ENCODE measurements around the gene SPATA2. TPM values are rescaled to one million over a fixed set of nuclear protein-coding genes. Genes with fewer than 3 reads are reported as not detected.

Gene SPATA2
- total and polyA plus RNA-seq, 5 donors from 2014 or later, result 2.1 to 19.1 (median 3.4) TPM

- Mint-ChIP-seq H3K4me3 (peak overlapping the region; percentile 95 to 99 (median 98)), H3K36me3 (peaks cover 3% of the 10 kb centered on the region), H3K9me3 (no peaks in the 10 kb centered on the region), H3K27me3 (peaks cover 4% of the 10 kb centered on the region), H3K4me1 (peaks cover 17 to 71% (median 54%) of the 10 kb centered on the region in 4 donors), H3K27ac (peak overlapping the region; percentile 39 to 95 (median 67))
- ATAC-seq (ENCODE audit: low read depth in 2 of 2), result no peak
- Histone ChIP-seq H3K36me3 (ENCODE audit: control insufficient read depth, insufficient read depth, low read length) (peaks cover 38% of the 10 kb centered on the region), H3K4me3 (ENCODE audit: low read depth, low read length) (peak overlapping the region; percentile 98), H3K27ac (ENCODE audit: insufficient read depth, low read length, poor library complexity, severe bottlenecking) (no peak overlapping the region), H3K4me1 (ENCODE audit: control insufficient read depth, insufficient read depth, low read length, poor library complexity, severe bottlenecking) (peaks cover 50% of the 10 kb centered on the region), H3K9me3 (ENCODE audit: control insufficient read depth in 2 of 2, low read length in 2 of 2) (no peaks in the 10 kb centered on the region), H3K27me3 (ENCODE audit: control insufficient read depth, insufficient read depth, low read length) (no peaks in the 10 kb centered on the region)
- no peak for DNase-seq
Measured at GRCh38 chr20:49938173-49939163, 23.1 kb upstream of the SPATA2 start.

GRCh38 chr20:49937027-49937929 is 21.9 kb upstream of the SPATA2 start:
- H3K27ac Mint-ChIP-seq, result peak overlapping the region; percentile 95 to 98 (median 97)
- no peaks in the 10 kb centered on the region for H3K9me3 Mint-ChIP-seq
- Histone ChIP-seq H3K27me3 (ENCODE audit: control insufficient read depth, insufficient read depth, low read length) (no peaks in the 10 kb centered on the region), H3K36me3 (ENCODE audit: control insufficient read depth, insufficient read depth, low read length) (peaks cover 27% of the 10 kb centered on the region), H3K4me3 (ENCODE audit: low read depth, low read length) (peak overlapping the region; percentile 98), H3K9me3 (ENCODE audit: control insufficient read depth in 2 of 2, low read length in 2 of 2) (no peaks in the 10 kb centered on the region), H3K4me1 (ENCODE audit: control insufficient read depth, insufficient read depth, low read length, poor library complexity, severe bottlenecking) (peaks cover 46% of the 10 kb centered on the region), H3K27ac (ENCODE audit: insufficient read depth, low read length, poor library complexity, severe bottlenecking) (peak overlapping the region; percentile 88)
- peak overlapping the region; percentile 95 to 99 (median 98) for H3K4me3 Mint-ChIP-seq
- ATAC-seq (ENCODE audit: low read depth in 2 of 2) (no peak), DNase-seq (no peak)
- H3K27me3 Mint-ChIP-seq, result peaks cover 4% of the 10 kb centered on the region
- peaks cover 3% of the 10 kb centered on the region for H3K36me3 Mint-ChIP-seq
- H3K4me1 Mint-ChIP-seq, result peaks cover 13 to 62% (median 49%) of the 10 kb centered on the region in 4 donors

DNA sequence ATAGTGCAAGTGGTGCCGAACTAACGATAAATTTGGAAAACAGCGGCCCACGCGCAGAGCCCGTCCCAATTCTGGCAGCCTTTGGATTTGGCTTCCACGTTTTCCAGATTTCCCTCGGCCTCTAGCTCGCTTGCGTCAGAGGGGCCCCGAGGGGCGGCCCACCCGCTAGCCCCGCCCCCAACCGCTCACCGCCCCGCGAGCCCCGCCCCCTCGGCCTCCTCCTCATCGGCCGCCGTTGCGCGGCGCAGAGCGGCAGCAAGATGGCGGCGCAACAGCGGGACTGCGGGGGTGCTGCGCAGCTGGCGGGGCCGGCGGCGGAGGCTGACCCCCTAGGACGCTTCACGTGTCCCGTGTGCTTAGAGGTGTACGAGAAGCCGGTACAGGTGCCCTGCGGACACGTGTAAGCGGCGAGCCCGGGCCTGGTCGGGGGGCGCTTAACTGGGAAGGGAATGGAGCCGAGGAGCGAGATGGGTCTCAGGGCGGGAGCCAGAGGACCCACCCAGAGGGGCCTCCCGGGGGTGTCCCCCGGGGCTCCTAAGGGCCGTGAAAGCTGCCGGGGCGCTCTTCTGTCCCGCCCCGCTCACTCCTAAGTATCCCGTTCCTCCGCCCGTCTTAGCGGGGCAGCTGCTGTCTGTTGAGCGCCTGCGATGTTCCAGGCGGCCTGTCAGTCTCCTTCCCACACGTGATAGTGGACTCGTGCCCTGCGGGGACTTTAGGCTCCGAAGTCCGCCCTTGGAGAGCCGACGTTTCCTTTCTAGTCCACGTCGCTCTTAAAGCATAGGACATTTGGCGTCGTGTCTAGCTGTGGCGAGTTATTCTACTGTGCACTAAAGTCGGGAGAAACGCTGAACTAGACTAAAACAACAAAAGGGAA is 21.1 kb upstream of the SPATA2 start, which contains the start of gene RNF114:
RNF114 (plus strand) TSS at position 245 of the 874 bp plus-strand sequence; CDS start at position 261, 16 bp downstream.
- H3K4me3 Mint-ChIP-seq, result peak within 1 kb of the TSS; percentile 95 to 99 (median 98)
- Histone ChIP-seq H3K27me3 (ENCODE audit: control insufficient read depth, insufficient read depth, low read length) (no peaks in the 10 kb centered on the region), H3K4me3 (ENCODE audit: low read depth, low read length) (peak within 1 kb of the TSS; percentile 98), H3K9me3 (ENCODE audit: control insufficient read depth in 2 of 2, low read length in 2 of 2) (no peaks in the 10 kb centered on the region), H3K27ac (ENCODE audit: insufficient read depth, low read length, poor library complexity, severe bottlenecking) (peak within 1 kb of the TSS; percentile 88), H3K36me3 (ENCODE audit: control insufficient read depth, insufficient read depth, low read length) (peaks cover 19% of the 10 kb centered on the region), H3K4me1 (ENCODE audit: control insufficient read depth, insufficient read depth, low read length, poor library complexity, severe bottlenecking) (peaks cover 45% of the 10 kb centered on the region)
- H3K9me3 Mint-ChIP-seq, result no peaks in the 10 kb centered on the region
- peak; percentile 93 to 96 for ATAC-seq (ENCODE audit: low read depth in 2 of 2)
- H3K4me1 Mint-ChIP-seq, result peaks cover 13 to 55% (median 45%) of the 10 kb centered on the region in 4 donors
- peaks cover 4% of the 10 kb centered on the region for H3K27me3 Mint-ChIP-seq
- H3K36me3 Mint-ChIP-seq, result peaks cover 1% of the 10 kb centered on the region
- H3K27ac Mint-ChIP-seq, result peak within 1 kb of the TSS; percentile 95 to 98 (median 97)
- peak; percentile 86 to 91 (median 88) for DNase-seq

DNA sequence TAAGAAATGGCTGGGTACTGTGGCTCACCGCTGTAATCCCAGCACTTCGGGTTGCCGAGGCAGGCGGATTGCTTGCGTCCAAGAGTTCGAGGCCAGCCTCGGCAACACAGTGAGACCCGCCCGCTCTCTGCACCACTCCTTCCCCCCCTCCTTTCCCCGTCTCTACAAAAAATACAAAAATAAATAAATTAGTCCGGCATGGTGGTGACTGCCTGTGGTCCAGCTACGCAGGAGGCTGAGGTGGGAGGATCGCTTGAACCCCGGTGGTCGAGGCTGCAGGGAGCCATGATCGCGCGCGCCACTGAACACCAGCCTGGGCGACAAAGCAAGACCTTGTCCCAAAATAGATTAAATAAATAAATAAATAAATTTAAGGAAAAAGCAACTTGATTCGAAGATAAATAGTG is 20.4 kb upstream of the SPATA2 start:
- H3K4me1 ChIP-seq (ENCODE audit: control insufficient read depth, insufficient read depth, low read length, poor library complexity, severe bottlenecking), result peaks cover 39% of the 10 kb centered on the region
- H3K27ac ChIP-seq (ENCODE audit: insufficient read depth, low read length, poor library complexity, severe bottlenecking), result peak overlapping the region; percentile 88
- peaks cover 12% of the 10 kb centered on the region for H3K36me3 ChIP-seq (ENCODE audit: control insufficient read depth, insufficient read depth, low read length)
- H3K9me3 ChIP-seq (ENCODE audit: control insufficient read depth in 2 of 2, low read length in 2 of 2), result no peaks in the 10 kb centered on the region
- no peak for DNase-seq
- Mint-ChIP-seq H3K9me3 (no peaks in the 10 kb centered on the region), H3K36me3 (no peaks in the 10 kb centered on the region), H3K27ac (peak overlapping the region in 2 of 3 donors; percentile 46 to 95), H3K4me3 (peak overlapping the region; percentile 95 to 99 (median 98)), H3K4me1 (peaks cover 13 to 48% (median 39%) of the 10 kb centered on the region in 4 donors), H3K27me3 (peaks cover 4% of the 10 kb centered on the region)
- no peak for ATAC-seq (ENCODE audit: low read depth in 2 of 2)
- H3K27me3 ChIP-seq (ENCODE audit: control insufficient read depth, insufficient read depth, low read length), result no peaks in the 10 kb centered on the region
- H3K4me3 ChIP-seq (ENCODE audit: low read depth, low read length), result peak overlapping the region; percentile 69

- H3K4me1 Mint-ChIP-seq, result peaks cover 6 to 11% (median 10%) of the 10 kb centered on the region in 4 donors
- Histone ChIP-seq H3K9me3 (ENCODE audit: control insufficient read depth in 2 of 2, low read length in 2 of 2) (no peaks in the 10 kb centered on the region), H3K4me3 (ENCODE audit: low read depth, low read length) (no peak overlapping the region), H3K27ac (ENCODE audit: insufficient read depth, low read length, poor library complexity, severe bottlenecking) (no peak overlapping the region), H3K27me3 (ENCODE audit: control insufficient read depth, insufficient read depth, low read length) (no peaks in the 10 kb centered on the region), H3K36me3 (ENCODE audit: control insufficient read depth, insufficient read depth, low read length) (no peaks in the 10 kb centered on the region), H3K4me1 (ENCODE audit: control insufficient read depth, insufficient read depth, low read length, poor library complexity, severe bottlenecking) (no peaks in the 10 kb centered on the region)
- no peak overlapping the region for H3K27ac Mint-ChIP-seq
- H3K9me3 Mint-ChIP-seq, result no peaks in the 10 kb centered on the region
- no peaks in the 10 kb centered on the region for H3K36me3 Mint-ChIP-seq
- H3K27me3 Mint-ChIP-seq, result peaks cover 9% of the 10 kb centered on the region
- DNase-seq (no peak), ATAC-seq (ENCODE audit: low read depth in 2 of 2) (no peak)
- no peak overlapping the region for H3K4me3 Mint-ChIP-seq
Measured at GRCh38 chr20:49929142-49929494, 13.8 kb upstream of the SPATA2 start.

DNA sequence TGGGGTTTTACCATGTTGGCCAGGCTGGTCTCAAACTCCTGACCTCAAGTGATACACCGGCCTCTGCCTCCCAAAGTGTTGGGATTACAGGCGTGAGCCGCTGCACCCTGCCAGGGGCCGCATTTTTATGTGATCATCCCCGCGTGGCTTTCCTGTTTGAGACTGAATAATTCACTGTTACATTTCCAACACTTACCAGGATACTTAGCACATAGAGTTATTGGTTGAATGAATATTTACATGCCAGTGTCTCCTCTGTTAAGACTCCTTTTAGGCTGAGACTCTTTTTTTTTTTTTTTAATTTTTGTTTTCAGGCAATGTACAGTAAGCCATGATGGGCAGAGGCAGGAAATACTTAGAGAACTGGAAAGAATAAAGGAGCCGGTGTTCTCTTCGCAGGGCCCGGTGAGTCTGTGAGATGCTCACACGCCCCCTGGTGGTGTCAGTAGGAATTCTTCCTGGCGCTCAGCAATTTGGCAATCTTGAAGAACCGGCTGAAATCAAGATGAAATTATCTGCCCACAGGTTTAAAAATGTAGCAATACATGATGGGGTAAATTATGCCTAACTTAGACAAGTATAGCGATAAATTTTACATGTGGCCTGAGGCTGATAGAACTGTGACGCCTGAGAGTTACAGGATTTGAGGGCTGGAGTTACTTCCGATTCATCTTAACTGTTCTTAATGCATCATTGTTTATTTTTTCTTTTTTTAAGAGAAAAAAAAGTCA is 13.2 kb upstream of the SPATA2 start:
- Mint-ChIP-seq H3K36me3 (no peaks in the 10 kb centered on the region), H3K27ac (peak overlapping the region; percentile 28 to 90 (median 53)), H3K4me3 (peak overlapping the region in 1 of 4 donors; percentile 3), H3K27me3 (peaks cover 13% of the 10 kb centered on the region), H3K9me3 (no peaks in the 10 kb centered on the region), H3K4me1 (peaks cover under 1 to 7% (median 6%) of the 10 kb centered on the region in 4 donors)
- DNase-seq, result peak; percentile 64 to 86 (median 79)
- Histone ChIP-seq H3K27ac (ENCODE audit: insufficient read depth, low read length, poor library complexity, severe bottlenecking) (no peak overlapping the region), H3K4me1 (ENCODE audit: control insufficient read depth, insufficient read depth, low read length, poor library complexity, severe bottlenecking) (no peaks in the 10 kb centered on the region), H3K27me3 (ENCODE audit: control insufficient read depth, insufficient read depth, low read length) (no peaks in the 10 kb centered on the region), H3K4me3 (ENCODE audit: low read depth, low read length) (no peak overlapping the region), H3K9me3 (ENCODE audit: control insufficient read depth in 2 of 2, low read length in 2 of 2) (no peaks in the 10 kb centered on the region), H3K36me3 (ENCODE audit: control insufficient read depth, insufficient read depth, low read length) (no peaks in the 10 kb centered on the region)
- ATAC-seq (ENCODE audit: low read depth in 2 of 2), result peak; percentile 79 to 85

All from CD4-positive, CD25-positive, alpha-beta regulatory T cell (primary cell).